ENCODE data around the gene CILP2. TPM values are rescaled to one million over a fixed set of nuclear protein-coding genes. Genes with fewer than 3 reads are reported as not detected.

Gene CILP2
- total and polyA plus RNA-seq, 2 of the 4 experiments (the other 2 are of a cell fraction), result 0.18 to 0.87 TPM

DNA sequence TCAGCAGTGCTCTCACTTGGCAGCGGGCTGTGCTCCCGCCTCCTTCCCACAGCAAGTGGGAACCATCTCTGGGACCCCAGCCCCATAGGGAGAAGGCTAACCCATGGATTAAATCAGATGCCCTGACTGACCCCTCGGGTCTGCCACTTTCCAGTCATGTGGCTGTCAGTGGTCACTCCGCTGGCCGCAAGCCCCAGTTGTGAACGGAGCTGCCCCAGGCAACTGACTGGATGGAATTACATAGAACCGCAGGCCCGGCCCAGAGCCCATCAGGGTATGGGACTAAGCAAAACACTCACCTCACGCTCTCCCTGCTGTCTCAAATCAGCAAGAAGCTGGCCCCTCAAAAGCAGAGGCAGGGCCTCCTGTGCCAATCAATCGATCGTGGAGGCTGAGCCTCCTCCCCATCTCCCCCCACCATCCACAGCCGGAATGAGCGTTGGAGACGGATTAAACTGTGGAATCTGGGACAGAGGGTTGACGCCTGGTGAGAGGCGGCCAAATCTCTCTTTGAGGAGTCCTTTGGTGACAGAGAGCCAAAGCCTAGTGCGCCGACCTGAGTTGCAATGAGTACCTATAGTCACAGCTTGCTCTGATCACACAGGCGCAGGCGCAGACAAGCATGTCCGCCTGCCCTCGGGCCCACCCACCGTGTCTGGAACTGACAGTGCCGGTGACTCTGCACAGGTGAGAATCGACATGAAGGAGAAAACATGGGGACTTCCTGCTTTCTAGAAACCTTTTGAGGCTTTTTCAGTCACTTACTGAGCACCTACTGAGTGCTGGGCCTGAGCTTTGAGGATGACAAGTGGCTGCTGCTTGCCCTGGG lies 41.7 kb downstream of the CILP2 start:
- DNase-seq, result no peak
- dilution Hi-C loops (cut with HindIII; ENCODE audit: low sequenced_read_pairs, unreplicated experiment), result no loop called here

More for the DNA sequence above, 41.7 kb downstream of the CILP2 start:
- Histone ChIP-seq H4K20me1 (ENCODE audit: insufficient read depth, low read length) (no peaks in the 10 kb centered on the region), H3K4me2 (ENCODE audit: low read depth, low read length) (no peak overlapping the region), H2BK120ac (ENCODE audit: low read depth, low read length) (no peak overlapping the region), H3K4me3 (ENCODE audit: insufficient read depth, low read depth, low read length) (no peak overlapping the region), H3K18ac (ENCODE audit: low read depth, low read length) (no peak overlapping the region), H3K9ac (ENCODE audit: low read depth, low read length) (no peak overlapping the region), H2AK9ac (replicated peaks; ENCODE audit: low read depth, low read length, poor library complexity) (no peak overlapping the region), H3K23ac (ENCODE audit: low read depth, low read length) (no peak overlapping the region), H2AFZ (replicated peaks; ENCODE audit: low read length, poor library complexity) (no peak overlapping the region), H2AK5ac (ENCODE audit: low read depth, low read length) (no peak overlapping the region), H3K9me3 (ENCODE audit: control insufficient read depth, insufficient read depth, low read length) (no peaks in the 10 kb centered on the region), H3K79me1 (ENCODE audit: low read depth in 1 of 2, low read length in 2 of 2) (no peaks in the 10 kb centered on the region), H2BK15ac (ENCODE audit: low read depth, low read length) (no peak overlapping the region), H2BK20ac (ENCODE audit: low read depth, low read length) (no peak overlapping the region), H3K9me1 (ENCODE audit: insufficient read depth, low read length) (no peaks in the 10 kb centered on the region), H3K27me3 (ENCODE audit: control insufficient read depth, insufficient read depth, low read length) (no peaks in the 10 kb centered on the region), H2BK5ac (ENCODE audit: low read depth, low read length, poor library complexity, severe bottlenecking) (no peak overlapping the region), H3K14ac (replicated peaks; ENCODE audit: low read depth, low read length) (no peak overlapping the region), H4K5ac (ENCODE audit: low read depth, low read length) (no peak overlapping the region), H3K27ac (ENCODE audit: insufficient read depth, low read length) (no peak overlapping the region), H3K4me1 (ENCODE audit: control insufficient read depth, insufficient read depth, low read length) (no peaks in the 10 kb centered on the region), H3K36me3 (ENCODE audit: control insufficient read depth, insufficient read depth, low read length) (no peaks in the 10 kb centered on the region), H3K4ac (ENCODE audit: low read depth, low read length) (no peak overlapping the region), H4K91ac (ENCODE audit: insufficient read depth, low read depth, low read length) (no peak overlapping the region), H3K56ac (ENCODE audit: extremely low read depth, insufficient read depth, low read length) (no peak overlapping the region), H4K8ac (ENCODE audit: low read depth in 2 of 2, low read length in 2 of 2) (no peak overlapping the region)
- TF ChIP-seq RCOR1 (IDR thresholded peaks at IDR 0.05; ENCODE audit: insufficient replicate concordance, low read length) (no peak), BHLHE40 (IDR thresholded peaks at IDR 0.05; ENCODE audit: low read depth, low read length) (no peak), RAD21 (IDR thresholded peaks at IDR 0.05; ENCODE audit: low read length) (no peak), SMC3 (IDR thresholded peaks at IDR 0.05; ENCODE audit: low read depth, low read length) (no peak), POLR2A (IDR thresholded peaks at IDR 0.05; ENCODE audit: low read depth, low read length) (no peak), FOS (IDR thresholded peaks at IDR 0.05; ENCODE audit: low read depth, low read length) (no peak), RFX5 (IDR thresholded peaks at IDR 0.05; ENCODE audit: low read depth, low read length) (no peak), MAZ (IDR thresholded peaks at IDR 0.05; ENCODE audit: borderline replicate concordance, low read depth, low read length) (no peak), CHD1 (IDR thresholded peaks at IDR 0.05; ENCODE audit: low read depth, low read length) (no peak), NFE2L2 (IDR thresholded peaks at IDR 0.05; ENCODE audit: low read depth, low read length) (no peak), CEBPB (IDR thresholded peaks at IDR 0.05; ENCODE audit: low read depth, low read length) (no peak), MAFK (IDR thresholded peaks at IDR 0.05; ENCODE audit: low read depth, low read length) (no peak), MXI1 (IDR thresholded peaks at IDR 0.05; ENCODE audit: borderline replicate concordance, low read depth, low read length) (no peak)
- TF ChIP-seq, protein P1, sequence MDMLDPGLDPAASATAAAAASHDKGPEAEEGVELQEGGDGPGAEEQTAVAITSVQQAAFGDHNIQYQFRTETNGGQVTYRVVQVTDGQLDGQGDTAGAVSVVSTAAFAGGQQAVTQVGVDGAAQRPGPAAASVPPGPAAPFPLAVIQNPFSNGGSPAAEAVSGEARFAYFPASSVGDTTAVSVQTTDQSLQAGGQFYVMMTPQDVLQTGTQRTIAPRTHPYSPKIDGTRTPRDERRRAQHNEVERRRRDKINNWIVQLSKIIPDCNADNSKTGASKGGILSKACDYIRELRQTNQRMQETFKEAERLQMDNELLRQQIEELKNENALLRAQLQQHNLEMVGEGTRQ (IDR thresholded peaks at IDR 0.05; ENCODE audit: low read depth, low read length), result no peak
- TF ChIP-seq, protein P2, sequence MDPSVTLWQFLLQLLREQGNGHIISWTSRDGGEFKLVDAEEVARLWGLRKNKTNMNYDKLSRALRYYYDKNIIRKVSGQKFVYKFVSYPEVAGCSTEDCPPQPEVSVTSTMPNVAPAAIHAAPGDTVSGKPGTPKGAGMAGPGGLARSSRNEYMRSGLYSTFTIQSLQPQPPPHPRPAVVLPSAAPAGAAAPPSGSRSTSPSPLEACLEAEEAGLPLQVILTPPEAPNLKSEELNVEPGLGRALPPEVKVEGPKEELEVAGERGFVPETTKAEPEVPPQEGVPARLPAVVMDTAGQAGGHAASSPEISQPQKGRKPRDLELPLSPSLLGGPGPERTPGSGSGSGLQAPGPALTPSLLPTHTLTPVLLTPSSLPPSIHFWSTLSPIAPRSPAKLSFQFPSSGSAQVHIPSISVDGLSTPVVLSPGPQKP (IDR thresholded peaks at IDR 0.05; ENCODE audit: borderline replicate concordance, low read depth, low read length), result no peak
- TF ChIP-seq, protein P3, sequence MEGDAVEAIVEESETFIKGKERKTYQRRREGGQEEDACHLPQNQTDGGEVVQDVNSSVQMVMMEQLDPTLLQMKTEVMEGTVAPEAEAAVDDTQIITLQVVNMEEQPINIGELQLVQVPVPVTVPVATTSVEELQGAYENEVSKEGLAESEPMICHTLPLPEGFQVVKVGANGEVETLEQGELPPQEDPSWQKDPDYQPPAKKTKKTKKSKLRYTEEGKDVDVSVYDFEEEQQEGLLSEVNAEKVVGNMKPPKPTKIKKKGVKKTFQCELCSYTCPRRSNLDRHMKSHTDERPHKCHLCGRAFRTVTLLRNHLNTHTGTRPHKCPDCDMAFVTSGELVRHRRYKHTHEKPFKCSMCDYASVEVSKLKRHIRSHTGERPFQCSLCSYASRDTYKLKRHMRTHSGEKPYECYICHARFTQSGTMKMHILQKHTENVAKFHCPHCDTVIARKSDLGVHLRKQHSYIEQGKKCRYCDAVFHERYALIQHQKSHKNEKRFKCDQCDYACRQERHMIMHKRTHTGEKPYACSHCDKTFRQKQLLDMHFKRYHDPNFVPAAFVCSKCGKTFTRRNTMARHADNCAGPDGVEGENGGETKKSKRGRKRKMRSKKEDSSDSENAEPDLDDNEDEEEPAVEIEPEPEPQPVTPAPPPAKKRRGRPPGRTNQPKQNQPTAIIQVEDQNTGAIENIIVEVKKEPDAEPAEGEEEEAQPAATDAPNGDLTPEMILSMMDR (conservative IDR thresholded peaks at IDR 0.05; ENCODE audit: low read depth, low read length), result no peak
- in situ Hi-C loops (cut with MboI; ENCODE audit: low sequenced_read_pairs) (no loop called here), intact Hi-C loops (cut with micrococcal nuclease) (no loop called here)
- CTCF ChIA-PET, result no interaction called here
- WGBS, 2 experiments (ENCODE audit: extremely low coverage in 2 of 2, insufficient read length in 1 of 2), result 91% methylated on average over 13 of the region's 25 CpGs; no CpG with 5 or more reads in 1 of the 2 experiments
- ATAC-seq (ENCODE audit: low read depth), result no peak
- BruUV-seq (replicated peaks), result no TSS peak
- POLR2A ChIA-PET (ENCODE audit: unreplicated experiment), result no interaction called here

Data from IMR-90 (cell line).